Measurements from ENCODE around the gene TSGA10IP. TPM values are rescaled to one million over a fixed set of nuclear protein-coding genes. Genes with fewer than 3 reads are reported as not detected.

Gene TSGA10IP
- total RNA-seq, 2 donors from 2014 or later: 0.97 to 5.6 TPM

DNA sequence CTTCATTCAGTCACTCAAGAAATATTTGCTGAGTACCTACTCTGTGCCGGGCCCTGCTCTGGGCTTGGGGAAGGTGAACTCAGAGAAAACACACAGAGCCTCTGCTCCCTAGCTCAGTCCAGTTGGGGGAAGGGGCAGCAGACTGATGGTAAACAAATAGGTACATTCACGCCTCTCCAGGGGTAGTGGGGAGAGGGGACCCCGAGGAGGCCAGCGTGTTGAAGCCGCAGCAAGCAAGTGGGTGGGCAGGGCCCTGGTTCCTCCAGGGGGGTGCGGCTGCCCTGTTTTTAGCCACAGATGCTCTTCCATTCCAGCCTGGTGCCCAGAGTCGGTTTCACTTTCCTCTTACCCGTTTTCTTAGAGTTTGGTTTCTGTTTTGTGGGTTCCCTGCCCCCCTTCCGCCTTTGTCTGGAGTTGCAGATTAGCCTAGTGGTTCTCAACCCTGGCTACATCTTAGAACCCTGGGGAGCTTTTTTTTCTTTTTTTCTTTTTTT lies 17.3 kb upstream of the TSGA10IP start:
- Histone ChIP-seq H3K9me3 (ENCODE audit: control insufficient read depth, low read length) (no peaks in the 10 kb centered on the region), H3K27ac (ENCODE audit: low read depth, low read length) (no peak overlapping the region), H3K9ac (ENCODE audit: extremely low read depth, low read length, poor library complexity, severe bottlenecking) (no peak overlapping the region), H3K4me3 (ENCODE audit: low read length) (no peak overlapping the region), H3K36me3 (ENCODE audit: control insufficient read depth, insufficient read depth, low read length) (no peaks in the 10 kb centered on the region), H3K4me1 (ENCODE audit: control insufficient read depth, insufficient read depth, low read length) (no peaks in the 10 kb centered on the region), H3K27me3 (ENCODE audit: control insufficient read depth, insufficient read depth, low read length, poor library complexity, severe bottlenecking) (no peaks in the 10 kb centered on the region)
- TF ChIP-seq, protein P1, sequence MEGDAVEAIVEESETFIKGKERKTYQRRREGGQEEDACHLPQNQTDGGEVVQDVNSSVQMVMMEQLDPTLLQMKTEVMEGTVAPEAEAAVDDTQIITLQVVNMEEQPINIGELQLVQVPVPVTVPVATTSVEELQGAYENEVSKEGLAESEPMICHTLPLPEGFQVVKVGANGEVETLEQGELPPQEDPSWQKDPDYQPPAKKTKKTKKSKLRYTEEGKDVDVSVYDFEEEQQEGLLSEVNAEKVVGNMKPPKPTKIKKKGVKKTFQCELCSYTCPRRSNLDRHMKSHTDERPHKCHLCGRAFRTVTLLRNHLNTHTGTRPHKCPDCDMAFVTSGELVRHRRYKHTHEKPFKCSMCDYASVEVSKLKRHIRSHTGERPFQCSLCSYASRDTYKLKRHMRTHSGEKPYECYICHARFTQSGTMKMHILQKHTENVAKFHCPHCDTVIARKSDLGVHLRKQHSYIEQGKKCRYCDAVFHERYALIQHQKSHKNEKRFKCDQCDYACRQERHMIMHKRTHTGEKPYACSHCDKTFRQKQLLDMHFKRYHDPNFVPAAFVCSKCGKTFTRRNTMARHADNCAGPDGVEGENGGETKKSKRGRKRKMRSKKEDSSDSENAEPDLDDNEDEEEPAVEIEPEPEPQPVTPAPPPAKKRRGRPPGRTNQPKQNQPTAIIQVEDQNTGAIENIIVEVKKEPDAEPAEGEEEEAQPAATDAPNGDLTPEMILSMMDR (conservative IDR thresholded peaks at IDR 0.05): no peak
- H3K27me3 Mint-ChIP-seq (ENCODE audit: insufficient read depth): no peaks in the 10 kb centered on the region
- H3K9me3 Mint-ChIP-seq: no peaks in the 10 kb centered on the region
- DNase-seq: no peak
- no peak overlapping the region for H3K4me3 Mint-ChIP-seq
- peaks cover 6% of the 10 kb centered on the region for H3K36me3 Mint-ChIP-seq (ENCODE audit: low read depth)
- 75 to 90% methylated on average over 7 to 9 of the region's 9 CpGs for WGBS, 2 experiments (ENCODE audit: insufficient coverage in 1 of 2, insufficient read length in 1 of 2)
- H3K4me1 Mint-ChIP-seq: peaks cover 7% of the 10 kb centered on the region
- peak overlapping the region; percentile 37 for H3K27ac Mint-ChIP-seq

DNA sequence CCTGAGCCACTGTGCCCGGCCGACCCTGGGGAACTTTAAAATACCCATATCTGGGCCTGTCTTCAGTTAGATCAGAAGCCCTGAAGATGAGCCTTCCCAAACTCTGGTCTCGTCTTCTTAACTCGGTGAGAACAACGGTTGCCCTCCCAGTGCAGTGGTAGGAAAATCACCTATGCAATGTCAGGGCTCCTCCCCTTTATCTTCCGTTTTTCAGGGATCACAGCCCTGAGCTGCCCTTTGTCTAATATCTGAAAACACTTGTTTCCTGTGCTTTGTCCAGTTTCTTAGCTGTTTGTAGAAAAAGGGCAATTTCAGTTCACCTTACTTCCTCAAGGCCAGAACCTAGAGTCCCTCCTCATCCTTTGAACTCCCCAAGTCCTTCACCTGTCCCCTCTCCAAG lies 16.6 kb upstream of the TSGA10IP start:
- Mint-ChIP-seq H3K4me1 (peaks cover 7% of the 10 kb centered on the region), H3K27ac (no peak overlapping the region), H3K9me3 (no peaks in the 10 kb centered on the region), H3K27me3 (ENCODE audit: insufficient read depth) (no peaks in the 10 kb centered on the region), H3K4me3 (no peak overlapping the region), H3K36me3 (ENCODE audit: low read depth) (no peaks in the 10 kb centered on the region)
- Histone ChIP-seq H3K4me1 (ENCODE audit: control insufficient read depth, insufficient read depth, low read length) (no peaks in the 10 kb centered on the region), H3K36me3 (ENCODE audit: control insufficient read depth, insufficient read depth, low read length) (no peaks in the 10 kb centered on the region), H3K27ac (ENCODE audit: low read depth, low read length) (no peak overlapping the region), H3K4me3 (ENCODE audit: low read length) (no peak overlapping the region), H3K27me3 (ENCODE audit: control insufficient read depth, insufficient read depth, low read length, poor library complexity, severe bottlenecking) (no peaks in the 10 kb centered on the region), H3K9me3 (ENCODE audit: control insufficient read depth, low read length) (no peaks in the 10 kb centered on the region), H3K9ac (ENCODE audit: extremely low read depth, low read length, poor library complexity, severe bottlenecking) (no peak overlapping the region)
- WGBS, 2 experiments (ENCODE audit: insufficient coverage in 1 of 2, insufficient read length in 1 of 2): 88 to 91% methylated on average over 6 of the region's 6 CpGs
- TF ChIP-seq, protein P1 (conservative IDR thresholded peaks at IDR 0.05): no peak
- DNase-seq: no peak

DNA sequence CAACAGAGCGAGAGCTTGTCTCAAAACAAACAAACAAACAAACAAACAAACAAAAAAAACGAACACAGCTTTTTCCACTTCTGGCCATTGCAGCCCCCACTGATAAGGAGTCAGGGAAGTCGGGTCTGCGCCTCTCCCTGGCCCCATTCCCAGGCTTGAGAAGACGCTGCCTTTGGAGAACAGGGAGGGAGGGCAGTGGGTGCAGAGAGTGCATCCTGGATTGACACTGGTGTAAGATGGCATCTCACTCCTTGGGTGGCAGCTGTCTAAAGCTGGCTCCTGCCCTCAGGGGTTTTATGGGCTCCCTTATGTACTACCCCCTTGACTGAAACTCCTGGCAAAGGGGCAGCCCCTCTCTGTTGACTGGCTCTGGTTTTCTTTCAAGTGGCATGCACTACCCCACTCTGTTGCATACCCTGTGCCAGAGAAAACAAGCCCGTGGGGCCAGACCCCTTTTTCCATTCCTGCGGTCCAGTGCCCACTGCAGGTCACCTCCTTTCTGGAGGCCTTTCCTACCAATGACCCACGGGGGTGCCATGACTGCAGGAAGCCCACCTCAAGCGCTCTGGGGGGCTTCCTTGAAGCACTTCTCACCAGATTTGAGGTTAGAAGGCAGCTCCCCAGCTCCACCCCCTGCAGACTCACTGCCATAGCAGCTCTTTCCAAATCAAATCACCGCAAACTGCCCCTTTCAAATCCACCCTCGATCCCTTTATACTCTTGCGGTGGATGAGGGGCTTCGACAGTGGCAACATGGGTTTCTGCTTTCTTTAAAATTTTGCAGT lies 13.3 kb upstream of the TSGA10IP start:
- H3K9ac ChIP-seq (ENCODE audit: extremely low read depth, low read length, poor library complexity, severe bottlenecking): no peak overlapping the region
- no peaks in the 10 kb centered on the region for H3K9me3 ChIP-seq (ENCODE audit: control insufficient read depth, low read length)
- H3K27me3 Mint-ChIP-seq (ENCODE audit: insufficient read depth): no peaks in the 10 kb centered on the region
- no peaks in the 10 kb centered on the region for H3K36me3 Mint-ChIP-seq (ENCODE audit: low read depth)
- no peak overlapping the region for H3K4me3 Mint-ChIP-seq
- no peaks in the 10 kb centered on the region for H3K27me3 ChIP-seq (ENCODE audit: control insufficient read depth, insufficient read depth, low read length, poor library complexity, severe bottlenecking)
- H3K27ac ChIP-seq (ENCODE audit: low read depth, low read length): no peak overlapping the region
- H3K4me1 Mint-ChIP-seq: peaks cover 7% of the 10 kb centered on the region
- H3K36me3 ChIP-seq (ENCODE audit: control insufficient read depth, insufficient read depth, low read length): no peaks in the 10 kb centered on the region
- no peak overlapping the region for H3K4me3 ChIP-seq (ENCODE audit: low read length)
- TF ChIP-seq, protein P1 (conservative IDR thresholded peaks at IDR 0.05): no peak
- WGBS, 2 experiments (ENCODE audit: insufficient coverage in 1 of 2, insufficient read length in 1 of 2): 85 to 94% methylated on average over 8 to 13 of the region's 13 CpGs
- no peak overlapping the region for H3K27ac Mint-ChIP-seq
- no peaks in the 10 kb centered on the region for H3K4me1 ChIP-seq (ENCODE audit: control insufficient read depth, insufficient read depth, low read length)
- no peaks in the 10 kb centered on the region for H3K9me3 Mint-ChIP-seq
- no peak for DNase-seq
